SK-N-SH (cell line): Measurements from ENCODE around the gene GRIK1. TPM values are rescaled to one million over a fixed set of nuclear protein-coding genes. Genes with fewer than 3 reads are reported as not detected.

Source experiments
- CTCF ChIA-PET: fragments of 300-600, 350-600 bp; formaldehyde crosslinking; extraction: SDS; loops from one replicate; lab custom pipeline; 2021; lab: Yijun Ruan, JAX
- POLR2A ChIA-PET: fragments of 350-600 bp; sonication (Branson Sonifier 250); formaldehyde crosslinking; extraction: SDS; loops from one replicate; lab custom pipeline; 2020; ENCODE audit warnings: antibody characterized with exemption, inconsistent platforms; lab: Yijun Ruan, JAX
- DNase-seq: peaks from one replicate; pipeline ENCODE4 v3.0.0; 2012
- H2AFZ ChIP-seq: fragments of 200-600 bp; sonication (generic); 2 replicates; pipeline ENCODE4 v1.8.1; 2016; ENCODE audit warnings: antibody characterized with exemption, mild to moderate bottlenecking, low read depth
- H3F3A ChIP-seq: fragments of 200-600 bp; sonication (generic); replicated peaks from 2 replicates; pipeline ENCODE3; 2016; ENCODE audit warnings: antibody characterized with exemption, mild to moderate bottlenecking; ENCODE audit not compliant: insufficient read depth
- H3K27ac ChIP-seq, 2 experiments: fragments of 200-500 bp in 1 of 2; fragments of 200-600 bp in 1 of 2; sonication (Bioruptor generic) in 1 of 2; sonication (generic), shearing (Covaris generic) in 1 of 2; 2 replicates each; pipeline versions ENCODE4 v1.5.1 to v1.6.1; 2014 to 2016; ENCODE audit warnings: low read depth in 2 of 2, inconsistent platforms in 1 of 2, low read length in 1 of 2, mild to moderate bottlenecking in 1 of 2, mixed read lengths in 1 of 2
- H3K27me3 ChIP-seq: fragments of 200-600 bp; sonication (generic), shearing (Covaris generic); 2 replicates; pipeline ENCODE4 v1.6.1; 2016; ENCODE audit warnings: mixed run types; ENCODE audit not compliant: insufficient read depth
- H3K36me3 ChIP-seq, 2 experiments: fragments of 200-500 bp in 1 of 2; fragments of 200-600 bp in 1 of 2; sonication (Bioruptor generic) in 1 of 2; sonication (generic) in 1 of 2; replicated peaks in 1 of 2; 2 replicates each; pipeline versions ENCODE3 to v1.5.1; 2014 to 2016; ENCODE audit warnings: low read length in 1 of 2, mild to moderate bottlenecking in 1 of 2; ENCODE audit not compliant: insufficient read depth in 2 of 2, control insufficient read depth in 1 of 2
- H3K4me1 ChIP-seq, 2 experiments: fragments of 200-500 bp in 1 of 2; fragments of 200-600 bp in 1 of 2; sonication (Bioruptor generic) in 1 of 2; sonication (generic), shearing (Covaris generic) in 1 of 2; 2 replicates each; pipeline versions ENCODE4 v1.5.1 to v1.6.1; 2014 to 2016; ENCODE audit warnings: low read depth in 1 of 2, low read length in 1 of 2, mixed run types in 1 of 2; ENCODE audit not compliant: insufficient read depth in 2 of 2, control insufficient read depth in 1 of 2
- H3K4me2 ChIP-seq: fragments of 200-600 bp; sonication (generic), shearing (Covaris generic); 2 replicates; pipeline ENCODE4 v1.6.1; 2017; ENCODE audit warnings: mixed run types
- H3K4me3 ChIP-seq, 2 experiments: fragments of 200-500 bp in 1 of 2; fragments of 200-600 bp in 1 of 2; sonication (Bioruptor generic) in 1 of 2; sonication (generic), shearing (Covaris generic) in 1 of 2; 2 replicates each; pipeline versions ENCODE4 v1.5.1 to v1.8.1; 2014 to 2016; ENCODE audit warnings: low read depth in 2 of 2, inconsistent platforms in 1 of 2, low read length in 1 of 2, mild to moderate bottlenecking in 1 of 2, mixed read lengths in 1 of 2, moderate library complexity in 1 of 2
- H3K79me2 ChIP-seq: fragments of 200-600 bp; sonication (generic); 2 replicates; pipeline ENCODE4 v1.8.1; 2017; ENCODE audit warnings: mild to moderate bottlenecking; ENCODE audit not compliant: insufficient read depth
- H3K9ac ChIP-seq: fragments of 200-600 bp; sonication (generic); 2 replicates; pipeline ENCODE4 v1.6.1; 2017; ENCODE audit warnings: mixed run types
- H3K9me2 ChIP-seq: fragments of 200-600 bp; sonication (generic); 2 replicates; pipeline ENCODE4 v1.6.1; 2017; ENCODE audit warnings: mixed run types
- H3K9me3 ChIP-seq: fragments of 200-600 bp; sonication (generic); 2 replicates; pipeline ENCODE4 v1.6.1; 2017; ENCODE audit warnings: mixed run types, mild to moderate bottlenecking, moderate library complexity
- H4K20me1 ChIP-seq: fragments of 200-600 bp; sonication (generic); 2 replicates; pipeline ENCODE4 v1.6.1; 2017; ENCODE audit warnings: mild to moderate bottlenecking, mixed run types; ENCODE audit not compliant: insufficient read depth
- CHD2 ChIP-seq: fragments of 150-350 bp; IDR thresholded peaks from 2 replicates; pipeline ENCODE4 v1.6.1; 2018; ENCODE audit warnings: low read length; ENCODE audit not compliant: partially characterized antibody
- EZH2phosphoT487 ChIP-seq: fragments of 200-600 bp; sonication (generic); IDR thresholded peaks from 2 replicates; pipeline ENCODE4 v1.6.1; 2017; ENCODE audit warnings: low read depth, mixed run types, mild to moderate bottlenecking, antibody characterized with exemption, moderate library complexity, borderline replicate concordance
- FOXM1 ChIP-seq: IDR thresholded peaks from 2 replicates; pipeline ENCODE4 v1.4.0; 2012; ENCODE audit warnings: low read depth, mild to moderate bottlenecking
- GABPA ChIP-seq: IDR thresholded peaks from 2 replicates; pipeline ENCODE4 v1.4.0; 2012; ENCODE audit warnings: low read depth, mild to moderate bottlenecking
- MEF2A ChIP-seq: IDR thresholded peaks from 2 replicates; pipeline ENCODE4 v1.4.0; 2012; ENCODE audit warnings: low read depth, borderline replicate concordance
- NFIC ChIP-seq: IDR thresholded peaks from 2 replicates; pipeline ENCODE4 v1.4.0; 2012; ENCODE audit warnings: borderline replicate concordance
- PBX3 ChIP-seq: IDR thresholded peaks from 2 replicates; pipeline ENCODE4; 2012
- REST ChIP-seq: IDR thresholded peaks from 2 replicates; pipeline ENCODE4 v1.6.1; 2012; ENCODE audit warnings: mild to moderate bottlenecking, low read depth, low read length, moderate library complexity
- RFX5 ChIP-seq: IDR thresholded peaks from 2 replicates; pipeline ENCODE4 v1.6.1; 2012; ENCODE audit warnings: mild to moderate bottlenecking, improper control_type of control experiment, low read length
- SMC3 ChIP-seq: IDR thresholded peaks from 2 replicates; pipeline ENCODE4 v1.6.1; 2012; ENCODE audit warnings: low read depth, low read length, improper control_type of control experiment
- TAF1 ChIP-seq: IDR thresholded peaks from 2 replicates; pipeline ENCODE4 v1.6.1; 2012; ENCODE audit warnings: low read depth, mild to moderate bottlenecking, low read length, moderate library complexity, borderline replicate concordance
- TCF12 ChIP-seq: IDR thresholded peaks from 2 replicates; pipeline ENCODE4 v1.4.0; 2012
- TEAD4 ChIP-seq: IDR thresholded peaks from 2 replicates; pipeline ENCODE4 v1.4.0; 2012; ENCODE audit warnings: mild to moderate bottlenecking, borderline replicate concordance; ENCODE audit not compliant: insufficient read depth
- YY1 ChIP-seq: IDR thresholded peaks from 2 replicates; pipeline ENCODE4 v1.4.0; 2012; ENCODE audit warnings: low read depth, mild to moderate bottlenecking
- ZBTB33 ChIP-seq: IDR thresholded peaks from 2 replicates; pipeline ENCODE4 v1.4.0; 2012; ENCODE audit warnings: low read depth, borderline replicate concordance
- WGBS: methylation state at CpG from one replicate; pipeline ENCODE4 v1.1.6; 2017; ENCODE audit warnings: low lambda C conversion rate; 5-methylcytosine and 5-hydroxymethylcytosine counted together
- polyA plus RNA-seq, 3 experiments: library from polyadenylated mRNA; depleted of rRNA; stranded (reverse); fragments of >200 nt; gene quantifications; 2 replicates each; pipeline ENCODE4 v1.2.3, GENCODE V29; 2012

Gene GRIK1
- polyA plus RNA-seq, 1 of the 3 experiments (the other 2 are of a cell fraction) = not detected

GRCh38 chr21:29613877-29614276 is 325.9 kb downstream of the GRIK1 start:
- Histone ChIP-seq H3K36me3 (no peaks in the 10 kb centered on the region), H3K9me2 (no peaks in the 10 kb centered on the region), H3K9me3 (no peaks in the 10 kb centered on the region)

GRCh38 chr21:29613021-29613420 is 326.8 kb downstream of the GRIK1 start:
- H3K9me3 ChIP-seq = no peaks in the 10 kb centered on the region
- WGBS = 47% methylated on average over 3 of the region's 3 CpGs
- H3K4me3 ChIP-seq = no peak overlapping the region
- no peaks in the 10 kb centered on the region for H3K27me3 ChIP-seq
- H3K27ac ChIP-seq = no peak overlapping the region
- ChIA-PET POLR2A (no interaction called here), CTCF (no interaction called here)
- no peaks in the 10 kb centered on the region for H3K9me2 ChIP-seq
- no peaks in the 10 kb centered on the region for H3K36me3 ChIP-seq
- no peaks in the 10 kb centered on the region for H3F3A ChIP-seq
- H3K9ac ChIP-seq = no peak overlapping the region
- H2AFZ ChIP-seq = no peak overlapping the region
- no peak overlapping the region for H3K4me2 ChIP-seq
- H3K4me1 ChIP-seq = no peaks in the 10 kb centered on the region; a peak in 1 of 4 replicates
- no peaks in the 10 kb centered on the region for H4K20me1 ChIP-seq
- TF ChIP-seq RFX5 (no peak), NFIC (no peak), CHD2 (no peak), FOXM1 (no peak), SMC3 (no peak), EZH2phosphoT487 (no peak), TCF12 (no peak), PBX3 (no peak), TAF1 (no peak), GABPA (no peak), MEF2A (no peak), TEAD4 (no peak)
- DNase-seq = no peak
- no peaks in the 10 kb centered on the region for H3K79me2 ChIP-seq

More at GRCh38 chr21:29613877-29614276, 325.9 kb downstream of the GRIK1 start:
- H3K4me1 ChIP-seq = no peaks in the 10 kb centered on the region; a peak in 1 of 4 replicates
- DNase-seq = no peak
- TF ChIP-seq REST = no peak
- TF ChIP-seq ZBTB33 = no peak
- no peak for TF ChIP-seq RFX5
- no peak for TF ChIP-seq YY1
- H3K27ac ChIP-seq = no peak overlapping the region
- WGBS = 54% methylated on average over 3 of the region's 3 CpGs
- no peak overlapping the region for H3K4me3 ChIP-seq
- CTCF ChIA-PET = no interaction called here
- no peak overlapping the region for H3K9ac ChIP-seq
- H4K20me1 ChIP-seq = no peaks in the 10 kb centered on the region
- POLR2A ChIA-PET = no interaction called here
- no peaks in the 10 kb centered on the region for H3K27me3 ChIP-seq
- no peak overlapping the region for H3K4me2 ChIP-seq
- no peaks in the 10 kb centered on the region for H3F3A ChIP-seq
- no peak overlapping the region for H2AFZ ChIP-seq
- no peaks in the 10 kb centered on the region for H3K79me2 ChIP-seq
